Activated naive CD8-positive, alpha-beta T cell treated with anti-CD3 and anti-CD28 coated beads for 36 hours (primary cell): ENCODE results near the gene KTN1. TPM values are rescaled to one million over a fixed set of nuclear protein-coding genes. Genes with fewer than 3 reads are reported as not detected.

Experiments used
- DNase-seq: peaks from one replicate; pipeline ENCODE4 v3.0.0; 2021
- H3K27ac Mint-ChIP-seq: one replicate; pipeline ENCODE4 v1.8.0; 2022; ENCODE audit warnings: mild to moderate bottlenecking, moderate library complexity, mixed read lengths
- H3K27me3 Mint-ChIP-seq: one replicate; pipeline ENCODE4 v1.8.0; 2022; ENCODE audit warnings: mild to moderate bottlenecking, mixed read lengths
- H3K36me3 Mint-ChIP-seq: one replicate; pipeline ENCODE4 v1.8.0; 2021; ENCODE audit warnings: mild to moderate bottlenecking, mixed read lengths
- H3K4me1 Mint-ChIP-seq: one replicate; pipeline ENCODE4 v1.8.0; 2021; ENCODE audit warnings: mixed read lengths
- H3K4me3 Mint-ChIP-seq: one replicate; pipeline ENCODE4 v1.8.0; 2022; ENCODE audit warnings: mild to moderate bottlenecking, moderate library complexity, mixed read lengths
- H3K9me3 Mint-ChIP-seq: one replicate; pipeline ENCODE4 v1.8.0; 2022; ENCODE audit warnings: mixed read lengths
- total RNA-seq, 2 experiments: library from RNA; stranded (reverse); gene quantifications; one replicate each; pipeline ENCODE4 v1.2.3, GENCODE V29; 2021

KTN1 gene
- total RNA-seq, 2 experiments from 2014 or later: 119 TPM

DNA sequence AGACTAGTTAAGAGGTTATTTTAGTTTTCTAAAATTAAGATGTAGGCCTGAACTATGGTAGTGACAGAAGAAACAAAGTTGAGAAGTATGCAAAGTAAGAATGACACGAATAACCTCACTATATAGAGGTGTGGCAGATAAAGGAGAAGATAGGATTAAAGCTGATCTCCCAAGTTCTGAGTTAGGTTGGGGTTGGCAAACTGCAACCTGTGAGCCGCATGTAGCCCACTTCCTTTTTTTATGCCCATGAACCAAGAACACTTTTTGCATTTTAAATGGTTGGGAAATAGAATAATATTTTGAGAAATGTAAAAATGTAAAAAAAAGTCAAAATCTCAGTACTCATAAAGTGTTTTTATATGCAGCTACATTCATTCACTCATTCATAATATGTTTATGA is 34.3 kb downstream of the KTN1 start:
- Mint-ChIP-seq H3K27ac (no peak overlapping the region), H3K4me1 (peaks cover 14% of the 10 kb centered on the region), H3K4me3 (no peak overlapping the region), H3K27me3 (no peaks in the 10 kb centered on the region), H3K9me3 (peaks cover 4% of the 10 kb centered on the region), H3K36me3 (peaks cover 54% of the 10 kb centered on the region)
- DNase-seq: no peak

DNA sequence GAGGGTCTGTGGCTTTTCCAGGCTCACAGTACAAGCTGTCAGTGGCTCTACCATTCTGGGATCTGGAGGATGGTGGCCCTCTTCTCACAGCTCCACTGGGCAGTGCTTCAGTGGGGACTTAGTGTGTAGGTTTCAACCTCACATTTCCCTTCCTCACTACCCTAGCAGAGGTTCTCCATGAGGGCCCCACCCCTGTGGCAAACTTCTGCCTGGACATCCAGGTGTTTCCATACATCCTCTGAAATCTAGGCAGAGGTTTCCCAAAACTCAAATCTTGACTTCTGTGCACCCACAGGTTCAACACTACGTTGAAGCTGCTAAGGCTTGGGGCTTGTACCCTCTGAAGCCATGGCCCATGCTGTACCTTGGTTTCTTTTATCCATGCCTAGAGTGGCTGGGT is 40.3 kb downstream of the KTN1 start:
- no peak overlapping the region for H3K4me3 Mint-ChIP-seq
- DNase-seq: no peak
- peaks cover 65% of the 10 kb centered on the region for H3K36me3 Mint-ChIP-seq

DNA sequence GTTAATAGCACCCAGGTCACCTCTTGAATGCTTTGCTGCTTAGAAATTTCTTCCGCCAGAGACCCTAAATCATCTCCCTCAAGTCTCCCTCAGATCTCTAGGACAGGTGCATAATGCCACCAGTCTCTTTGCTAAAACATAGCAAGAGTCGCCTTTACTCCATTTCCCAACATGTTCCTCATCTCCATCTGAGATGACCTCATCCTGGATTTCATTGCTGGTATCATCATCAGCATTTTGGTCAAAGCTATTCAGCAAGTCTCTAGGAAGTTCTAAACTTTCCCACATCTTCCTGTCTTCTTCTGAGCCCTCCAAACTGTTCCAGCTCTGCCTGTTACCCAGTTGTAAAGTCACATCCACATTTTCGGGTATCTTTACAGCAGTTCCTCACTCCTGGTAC is 41.0 kb downstream of the KTN1 start:
- peaks cover 62% of the 10 kb centered on the region for H3K36me3 Mint-ChIP-seq

More for the DNA sequence above, 40.3 kb downstream of the KTN1 start:
- H3K4me1 Mint-ChIP-seq: peaks cover 9% of the 10 kb centered on the region
- no peak overlapping the region for H3K27ac Mint-ChIP-seq
- peaks cover 8% of the 10 kb centered on the region for H3K9me3 Mint-ChIP-seq
- no peaks in the 10 kb centered on the region for H3K27me3 Mint-ChIP-seq

DNA sequence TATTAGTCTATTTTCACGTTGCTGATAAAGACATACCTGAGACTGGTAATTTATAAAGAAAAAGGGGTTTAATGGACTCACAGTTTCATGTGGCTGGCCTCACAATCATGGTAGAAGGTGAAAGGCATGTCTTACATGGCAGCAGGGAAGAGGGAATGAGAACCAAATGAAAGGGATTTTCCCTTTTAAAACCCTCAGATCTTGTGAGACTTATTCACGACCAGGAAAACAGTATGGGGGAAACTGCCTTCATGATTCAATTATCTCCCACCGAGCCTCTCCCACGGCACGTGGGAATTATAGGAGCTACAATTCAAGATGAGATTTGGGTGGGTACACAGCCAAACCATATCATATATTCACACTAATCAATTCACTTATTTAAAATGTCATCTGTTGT is 41.4 kb downstream of the KTN1 start:
- DNase-seq: no peak
- Mint-ChIP-seq H3K4me1 (peaks cover 9% of the 10 kb centered on the region), H3K4me3 (no peak overlapping the region), H3K27me3 (no peaks in the 10 kb centered on the region), H3K27ac (no peak overlapping the region), H3K9me3 (peaks cover 8% of the 10 kb centered on the region), H3K36me3 (peaks cover 60% of the 10 kb centered on the region)

More for the DNA sequence above, 41.0 kb downstream of the KTN1 start:
- DNase-seq: no peak
- Mint-ChIP-seq H3K4me1 (peaks cover 9% of the 10 kb centered on the region), H3K4me3 (no peak overlapping the region), H3K9me3 (peaks cover 8% of the 10 kb centered on the region), H3K27me3 (no peaks in the 10 kb centered on the region), H3K27ac (no peak overlapping the region)

DNA sequence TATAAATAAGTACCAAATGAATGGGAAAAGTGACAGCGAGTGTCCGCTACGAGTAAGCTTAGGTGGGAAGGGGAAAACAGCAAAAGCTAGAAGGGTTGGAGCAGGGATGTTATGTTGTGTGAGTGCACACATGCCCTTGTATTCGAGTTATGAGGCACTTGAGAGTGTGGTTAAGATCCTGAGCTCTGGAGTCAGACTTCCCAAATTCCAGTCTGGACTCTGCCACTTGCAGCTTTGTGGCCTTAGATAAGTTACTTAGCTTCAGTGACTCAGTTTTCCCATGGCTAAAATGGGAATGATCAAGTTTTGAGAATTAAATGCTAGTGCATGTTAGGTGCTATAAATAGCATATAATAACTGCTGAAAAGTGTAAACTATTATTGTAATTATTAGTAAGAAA is 44.9 kb downstream of the KTN1 start:
- no peaks in the 10 kb centered on the region for H3K27me3 Mint-ChIP-seq
- no peak for DNase-seq
- H3K27ac Mint-ChIP-seq: no peak overlapping the region
- peaks cover 16% of the 10 kb centered on the region for H3K4me1 Mint-ChIP-seq
- H3K9me3 Mint-ChIP-seq: no peaks in the 10 kb centered on the region
- H3K36me3 Mint-ChIP-seq: peaks cover 49% of the 10 kb centered on the region
- no peak overlapping the region for H3K4me3 Mint-ChIP-seq

DNA sequence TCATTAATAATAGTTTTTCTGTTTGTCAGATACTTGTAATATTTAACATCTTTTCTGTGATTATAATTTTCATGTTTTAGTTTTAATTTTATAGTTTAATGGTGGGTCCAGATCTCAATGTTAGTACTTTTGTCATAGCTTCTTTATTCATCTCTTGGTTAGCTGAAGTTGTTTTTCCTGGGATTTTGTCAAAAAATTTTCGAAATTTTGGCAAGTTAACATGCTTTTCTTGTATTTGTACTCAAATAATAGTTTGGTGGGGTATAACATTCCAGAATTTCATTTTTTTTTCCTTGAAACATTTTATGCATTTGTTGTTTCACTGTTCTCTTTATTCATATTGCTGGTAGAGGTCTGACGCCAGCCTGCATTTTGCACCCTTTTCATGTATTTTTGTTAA is 45.5 kb downstream of the KTN1 start:
- peaks cover 49% of the 10 kb centered on the region for H3K36me3 Mint-ChIP-seq
- H3K9me3 Mint-ChIP-seq: no peaks in the 10 kb centered on the region
- H3K27me3 Mint-ChIP-seq: no peaks in the 10 kb centered on the region
- H3K4me1 Mint-ChIP-seq: peaks cover 16% of the 10 kb centered on the region
- no peak overlapping the region for H3K27ac Mint-ChIP-seq
- no peak overlapping the region for H3K4me3 Mint-ChIP-seq
- DNase-seq: no peak

DNA sequence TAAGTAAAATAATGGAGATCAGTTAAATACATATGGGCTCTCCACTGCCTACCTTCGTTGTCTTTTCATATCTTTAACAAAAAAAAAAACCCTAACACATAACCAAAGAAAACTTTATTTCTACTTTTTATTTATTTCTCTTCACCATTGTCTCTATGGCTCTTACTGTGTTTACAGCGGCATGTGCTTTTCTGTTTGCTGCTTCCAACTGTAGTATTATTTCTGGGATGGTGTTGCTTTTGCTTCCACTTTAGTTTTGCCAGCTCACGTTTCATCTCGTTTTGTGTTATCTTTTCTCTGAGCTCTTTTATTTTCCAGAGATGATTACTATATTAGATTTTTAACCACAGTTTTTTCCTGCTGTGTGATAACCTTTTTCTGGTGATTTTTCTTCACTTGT is 46.1 kb downstream of the KTN1 start:
- H3K27ac Mint-ChIP-seq: peak overlapping the region; percentile 10
- H3K27me3 Mint-ChIP-seq: no peaks in the 10 kb centered on the region
- H3K4me3 Mint-ChIP-seq: no peak overlapping the region
- peaks cover 15% of the 10 kb centered on the region for H3K4me1 Mint-ChIP-seq
- H3K9me3 Mint-ChIP-seq: no peaks in the 10 kb centered on the region
- no peak for DNase-seq
- H3K36me3 Mint-ChIP-seq: peaks cover 43% of the 10 kb centered on the region

DNA sequence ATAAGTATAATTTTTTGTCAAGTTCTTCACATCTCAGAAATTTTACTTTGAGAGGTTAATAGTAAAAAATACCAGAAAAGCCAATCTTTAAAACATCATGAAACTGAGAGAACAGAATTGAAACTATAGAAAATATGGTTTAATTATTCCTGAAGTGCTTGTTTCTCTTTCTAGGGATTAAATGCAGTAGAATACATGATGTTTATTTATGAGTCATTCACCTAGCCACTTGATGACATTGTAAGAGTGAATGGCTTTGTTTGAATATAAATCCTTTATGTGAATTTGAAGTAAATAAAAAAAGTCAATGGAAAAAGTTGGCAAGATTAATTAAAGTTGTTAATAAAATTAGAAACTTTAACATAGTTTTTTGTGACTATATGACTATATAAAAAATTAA is 48.4 kb downstream of the KTN1 start:
- Mint-ChIP-seq H3K4me1 (peaks cover 11% of the 10 kb centered on the region), H3K27me3 (no peaks in the 10 kb centered on the region), H3K4me3 (no peak overlapping the region), H3K36me3 (peaks cover 33% of the 10 kb centered on the region), H3K27ac (no peak overlapping the region), H3K9me3 (no peaks in the 10 kb centered on the region)
- no peak for DNase-seq

DNA sequence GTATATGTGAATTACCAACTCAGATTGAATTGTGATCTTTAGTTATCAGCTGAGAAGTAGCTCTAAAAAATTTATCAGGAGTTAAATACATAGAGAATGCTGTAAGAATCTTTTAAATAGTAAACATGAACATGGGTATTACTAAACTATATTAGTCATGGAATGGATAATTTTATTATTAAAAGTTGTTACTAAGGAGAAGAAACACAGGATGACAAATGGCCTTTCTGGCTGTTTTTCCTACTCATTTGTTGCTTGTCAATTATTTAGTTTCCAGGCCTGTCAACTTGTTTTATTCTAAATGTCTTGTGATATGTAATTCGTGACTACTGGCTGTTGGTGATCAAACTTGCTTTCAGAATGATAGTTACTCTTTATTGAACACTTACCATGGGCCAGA is 58.7 kb downstream of the KTN1 start:
- Mint-ChIP-seq H3K36me3 (peaks cover 21% of the 10 kb centered on the region), H3K27ac (no peak overlapping the region), H3K9me3 (no peaks in the 10 kb centered on the region), H3K4me3 (no peak overlapping the region), H3K4me1 (peaks cover 4% of the 10 kb centered on the region), H3K27me3 (no peaks in the 10 kb centered on the region)
- no peak for DNase-seq

DNA sequence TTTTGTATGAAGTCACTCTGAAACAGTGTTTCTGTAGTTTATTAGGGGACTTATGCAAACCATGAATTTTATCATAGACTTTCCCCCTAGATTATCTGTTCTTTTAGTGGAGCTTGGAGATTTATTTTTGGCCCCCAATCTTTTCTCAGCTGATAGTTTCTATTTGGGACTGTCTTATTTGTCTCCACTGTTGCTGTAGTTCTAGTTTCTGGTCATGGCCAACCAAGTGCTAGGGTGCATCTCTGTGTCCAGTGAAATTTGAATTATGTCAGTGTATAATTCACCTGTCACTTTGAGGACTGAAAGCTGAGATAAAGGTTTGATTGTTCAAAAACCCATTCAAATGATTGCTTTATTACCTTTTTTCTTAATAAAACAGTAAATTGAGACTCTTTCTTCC is 61.3 kb downstream of the KTN1 start:
- peaks cover 26% of the 10 kb centered on the region for H3K36me3 Mint-ChIP-seq
- H3K9me3 Mint-ChIP-seq: no peaks in the 10 kb centered on the region
- no peak for DNase-seq
- no peak overlapping the region for H3K4me3 Mint-ChIP-seq
- no peaks in the 10 kb centered on the region for H3K27me3 Mint-ChIP-seq
- peaks cover 10% of the 10 kb centered on the region for H3K4me1 Mint-ChIP-seq
- H3K27ac Mint-ChIP-seq: no peak overlapping the region

DNA sequence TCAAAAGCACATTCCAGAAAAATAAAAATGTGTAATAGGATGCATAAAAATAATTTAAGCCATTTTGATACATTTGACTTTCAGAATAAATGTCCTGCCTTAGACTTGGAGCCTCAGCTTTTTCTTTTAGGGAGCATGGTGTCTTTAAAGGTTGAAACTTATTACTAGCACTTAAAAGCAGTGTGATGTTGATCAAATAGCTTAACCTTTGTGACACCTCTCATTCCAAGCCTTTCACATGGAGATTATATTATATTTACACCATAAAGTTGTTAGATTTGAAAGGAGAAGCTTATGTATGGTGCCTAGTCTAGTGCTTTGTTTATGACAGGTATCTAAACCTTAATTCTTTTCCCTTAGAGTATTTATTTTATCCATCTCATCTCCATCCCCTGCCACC is 61.9 kb downstream of the KTN1 start:
- H3K9me3 Mint-ChIP-seq: no peaks in the 10 kb centered on the region
- H3K27ac Mint-ChIP-seq: no peak overlapping the region
- no peak overlapping the region for H3K4me3 Mint-ChIP-seq
- H3K4me1 Mint-ChIP-seq: peaks cover 10% of the 10 kb centered on the region
- peaks cover 26% of the 10 kb centered on the region for H3K36me3 Mint-ChIP-seq
- H3K27me3 Mint-ChIP-seq: no peaks in the 10 kb centered on the region
- DNase-seq: no peak

DNA sequence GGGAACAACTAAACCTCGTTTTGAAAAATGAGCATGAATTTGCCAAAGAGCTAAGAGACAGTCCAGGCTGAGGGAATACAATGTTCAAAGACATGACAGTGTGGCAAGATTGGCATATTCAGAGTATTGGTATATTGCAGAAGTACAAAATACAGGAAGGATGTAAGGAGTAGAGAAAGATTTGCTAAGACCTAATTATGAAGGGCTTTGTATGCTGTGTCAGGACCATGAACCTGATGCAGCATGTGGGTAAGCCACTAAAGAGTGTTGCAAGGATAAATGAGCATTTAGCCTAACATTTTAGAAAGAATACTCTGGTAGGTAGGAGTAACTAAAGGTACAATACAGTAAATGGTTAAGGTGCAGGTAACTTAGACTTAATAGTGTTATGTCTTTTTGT is 65.1 kb downstream of the KTN1 start:
- H3K36me3 Mint-ChIP-seq: peaks cover 23% of the 10 kb centered on the region
- peaks cover 11% of the 10 kb centered on the region for H3K4me1 Mint-ChIP-seq
- H3K4me3 Mint-ChIP-seq: no peak overlapping the region
- DNase-seq: no peak
- H3K9me3 Mint-ChIP-seq: no peaks in the 10 kb centered on the region
- no peak overlapping the region for H3K27ac Mint-ChIP-seq
- H3K27me3 Mint-ChIP-seq: no peaks in the 10 kb centered on the region

DNA sequence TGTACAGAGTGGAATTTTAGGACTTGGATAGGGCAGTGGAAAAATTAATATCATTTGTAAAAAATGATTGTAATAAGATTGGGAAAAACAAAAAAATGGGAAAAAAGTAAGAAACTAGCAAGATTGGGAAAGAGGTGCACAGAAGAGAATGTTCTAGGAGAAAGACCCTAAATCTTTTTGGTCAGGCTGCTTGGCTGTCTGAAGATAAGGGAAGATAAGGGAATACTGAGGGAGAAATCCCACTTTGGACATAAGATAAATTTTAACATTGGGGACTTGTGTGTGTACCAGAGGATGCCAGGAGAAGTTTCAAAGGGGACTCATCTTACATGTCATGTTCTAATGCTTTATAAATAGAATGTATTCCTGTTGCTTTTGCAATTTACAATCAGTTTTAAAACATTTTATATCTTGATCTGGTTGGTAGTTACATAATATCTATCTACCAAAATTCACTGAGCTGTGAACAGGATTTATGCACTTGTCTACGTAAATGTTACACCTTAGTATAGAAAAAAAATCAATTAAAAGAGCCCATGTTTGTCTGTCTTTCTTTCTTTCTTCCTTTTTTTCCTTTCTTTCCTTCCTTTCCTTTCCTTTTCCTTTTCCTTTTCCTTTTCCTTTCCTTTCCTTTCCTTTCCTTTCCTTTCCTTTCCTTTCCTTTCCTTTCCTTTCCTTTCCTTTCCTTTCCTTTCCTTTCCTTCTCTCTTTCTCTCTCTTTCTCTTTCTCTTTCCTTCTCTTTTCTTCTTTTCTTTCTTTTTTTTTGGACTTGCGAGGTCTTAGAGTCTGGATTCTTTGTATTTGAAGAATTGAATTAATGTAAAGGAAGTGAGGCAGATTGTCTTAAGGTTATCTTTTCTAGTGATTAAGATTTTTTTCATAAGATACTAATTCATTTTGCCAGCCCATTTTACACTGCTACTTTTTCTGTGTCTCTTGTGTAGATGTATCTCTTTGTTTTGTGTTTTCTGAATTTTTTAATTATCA is 66.1 kb downstream of the KTN1 start:
- Mint-ChIP-seq H3K36me3 (peaks cover 27% of the 10 kb centered on the region), H3K9me3 (no peaks in the 10 kb centered on the region), H3K27ac (peak overlapping the region; percentile 6), H3K27me3 (no peaks in the 10 kb centered on the region), H3K4me1 (peaks cover 12% of the 10 kb centered on the region), H3K4me3 (no peak overlapping the region)
- no peak for DNase-seq

DNA sequence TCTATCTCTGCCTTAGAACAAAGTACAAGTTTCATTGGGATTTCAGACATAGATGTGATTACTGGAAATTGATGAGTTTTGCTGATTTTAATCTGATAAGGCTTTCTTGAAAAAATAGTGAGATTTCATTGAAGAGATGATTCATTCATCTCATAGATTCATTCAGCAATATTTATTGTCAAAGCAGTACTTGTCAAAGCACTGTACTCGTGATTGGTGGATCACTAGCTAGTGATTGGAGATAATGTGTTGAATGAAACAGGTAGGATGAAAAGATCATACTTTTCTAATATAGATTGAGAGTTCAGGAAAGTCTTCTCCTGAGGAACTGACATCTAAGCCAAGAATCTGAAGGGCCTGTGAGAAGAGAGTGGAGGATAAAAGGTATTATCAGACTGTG is 71.0 kb downstream of the KTN1 start:
- H3K36me3 Mint-ChIP-seq: peaks cover 29% of the 10 kb centered on the region
- H3K27ac Mint-ChIP-seq: no peak overlapping the region
- H3K9me3 Mint-ChIP-seq: no peaks in the 10 kb centered on the region
- H3K27me3 Mint-ChIP-seq: no peaks in the 10 kb centered on the region
- H3K4me3 Mint-ChIP-seq: no peak overlapping the region
- no peak for DNase-seq
- peaks cover 1% of the 10 kb centered on the region for H3K4me1 Mint-ChIP-seq

DNA sequence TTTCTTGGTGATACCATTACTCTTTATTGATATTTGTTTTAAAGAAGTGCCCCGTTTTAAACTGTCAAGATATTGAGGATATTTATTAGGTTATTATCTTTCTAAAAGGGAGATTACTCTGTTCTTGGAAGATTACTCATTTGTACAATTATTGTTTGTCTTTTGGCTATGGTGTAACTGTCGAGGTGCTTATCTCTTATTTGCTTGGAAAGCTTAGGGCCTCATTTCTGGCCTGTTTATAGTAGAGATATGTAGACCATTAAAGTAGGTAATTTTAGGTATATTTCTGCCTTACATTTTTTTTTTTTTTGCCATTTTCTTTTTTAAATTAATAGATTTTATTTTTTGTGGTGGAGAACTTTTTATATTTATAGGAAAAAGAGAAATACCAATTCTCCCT is 74.2 kb downstream of the KTN1 start:
- Mint-ChIP-seq H3K4me1 (peaks cover 1% of the 10 kb centered on the region), H3K9me3 (no peaks in the 10 kb centered on the region), H3K27me3 (no peaks in the 10 kb centered on the region), H3K27ac (no peak overlapping the region), H3K4me3 (no peak overlapping the region), H3K36me3 (peaks cover 28% of the 10 kb centered on the region)
- DNase-seq: no peak

DNA sequence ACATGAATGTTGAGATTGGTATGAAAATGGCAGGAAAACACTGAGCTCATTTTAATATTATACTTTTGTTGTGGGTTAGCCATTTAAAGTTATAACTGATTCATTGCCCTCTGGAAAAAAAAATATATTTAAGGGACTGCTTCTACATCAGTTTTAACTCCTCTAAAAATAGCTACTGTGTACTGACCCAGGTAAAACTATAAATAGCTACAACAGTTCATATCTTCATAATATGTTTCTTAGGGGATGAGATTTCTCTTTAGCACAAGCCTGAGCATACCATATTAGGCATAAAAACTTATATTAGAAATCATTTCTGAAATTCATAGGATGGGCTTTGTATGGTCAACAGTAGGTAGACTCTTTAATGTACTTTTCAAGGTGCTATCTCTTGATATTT is 81.0 kb downstream of the KTN1 start:
- Mint-ChIP-seq H3K36me3 (peaks cover 23% of the 10 kb centered on the region), H3K4me1 (peaks cover 13% of the 10 kb centered on the region), H3K27ac (no peak overlapping the region), H3K4me3 (no peak overlapping the region), H3K9me3 (no peaks in the 10 kb centered on the region), H3K27me3 (no peaks in the 10 kb centered on the region)
- DNase-seq: no peak
